MM.1S (cell line): ENCODE results near the gene RNASEL.

ENCODE experiments used
- EZH2 ChIP-seq: fragments of 300-600 bp; sonication (generic); optimal IDR thresholded peaks from 2 replicates; pipeline ENCODE3; 2017; ENCODE audit warnings: low read depth, mild to moderate bottlenecking, antibody characterized with exemption, low read length, mixed read lengths
- TF ChIP-seq, protein P1 (sequence below): fragments of 300-600 bp; sonication (generic); IDR thresholded peaks from 2 replicates; pipeline ENCODE4 v1.5.1; 2016; ENCODE audit warnings: antibody characterized with exemption, low read length, mixed read lengths

GRCh38 chr1:182615468-182616129 lies 26.5 kb upstream of the RNASEL start:
- TF ChIP-seq, protein P1, sequence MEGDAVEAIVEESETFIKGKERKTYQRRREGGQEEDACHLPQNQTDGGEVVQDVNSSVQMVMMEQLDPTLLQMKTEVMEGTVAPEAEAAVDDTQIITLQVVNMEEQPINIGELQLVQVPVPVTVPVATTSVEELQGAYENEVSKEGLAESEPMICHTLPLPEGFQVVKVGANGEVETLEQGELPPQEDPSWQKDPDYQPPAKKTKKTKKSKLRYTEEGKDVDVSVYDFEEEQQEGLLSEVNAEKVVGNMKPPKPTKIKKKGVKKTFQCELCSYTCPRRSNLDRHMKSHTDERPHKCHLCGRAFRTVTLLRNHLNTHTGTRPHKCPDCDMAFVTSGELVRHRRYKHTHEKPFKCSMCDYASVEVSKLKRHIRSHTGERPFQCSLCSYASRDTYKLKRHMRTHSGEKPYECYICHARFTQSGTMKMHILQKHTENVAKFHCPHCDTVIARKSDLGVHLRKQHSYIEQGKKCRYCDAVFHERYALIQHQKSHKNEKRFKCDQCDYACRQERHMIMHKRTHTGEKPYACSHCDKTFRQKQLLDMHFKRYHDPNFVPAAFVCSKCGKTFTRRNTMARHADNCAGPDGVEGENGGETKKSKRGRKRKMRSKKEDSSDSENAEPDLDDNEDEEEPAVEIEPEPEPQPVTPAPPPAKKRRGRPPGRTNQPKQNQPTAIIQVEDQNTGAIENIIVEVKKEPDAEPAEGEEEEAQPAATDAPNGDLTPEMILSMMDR: no peak
- TF ChIP-seq EZH2: no peak
